ENCODE results near the gene PEX13. TPM values are rescaled to one million over a fixed set of nuclear protein-coding genes. Genes with fewer than 3 reads are reported as not detected.
"Not testable (repeated sequence)": the region's sequence is repeated elsewhere in the genome, so short reads cannot be mapped to it uniquely, and the experiment has no call there.

PEX13 gene
- total and polyA plus RNA-seq, 5 experiments from 2014 or later, result 7.6 to 27.4 (median 11.1) TPM

DNA sequence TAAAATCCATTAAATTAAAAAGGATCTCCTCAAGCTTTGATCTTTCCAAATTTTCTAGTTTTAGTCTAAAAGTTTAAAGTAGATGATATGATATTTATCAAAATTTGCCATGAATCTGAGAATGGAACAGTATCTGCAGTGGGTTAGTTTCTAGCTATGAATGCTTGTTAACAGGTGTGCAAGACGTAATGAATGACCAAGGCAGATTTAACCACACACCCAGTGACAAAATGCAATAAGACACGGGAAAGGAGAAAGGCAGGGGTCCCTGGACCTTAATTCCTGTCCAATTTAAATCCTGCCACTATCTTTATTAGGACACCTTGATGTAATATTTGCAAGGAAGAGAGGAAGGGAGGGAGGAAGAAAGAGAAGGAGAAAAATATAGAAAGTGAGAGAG, 30.5 kb upstream of the PEX13 start:
- H3K27ac Mint-ChIP-seq, result peak overlapping the region in 2 of 10 donors; percentile 24 to 61
- POLR2A ChIA-PET, result no interaction called here
- ATAC-seq (no peak), DNase-seq (no peak)
- H3K4me1 Mint-ChIP-seq, result peaks cover 0 to 21% (median 0%) of the 10 kb centered on the region in 4 donors
- H3K27me3 Mint-ChIP-seq, result no peaks in the 10 kb centered on the region
- H3K4me3 Mint-ChIP-seq, result no peak overlapping the region
- H3K36me3 Mint-ChIP-seq, result peaks cover 0 to 12% (median 9%) of the 10 kb centered on the region in 3 donors
- H3K9me3 Mint-ChIP-seq, result peaks cover 0 to 11% (median 4%) of the 10 kb centered on the region in 9 donors

DNA sequence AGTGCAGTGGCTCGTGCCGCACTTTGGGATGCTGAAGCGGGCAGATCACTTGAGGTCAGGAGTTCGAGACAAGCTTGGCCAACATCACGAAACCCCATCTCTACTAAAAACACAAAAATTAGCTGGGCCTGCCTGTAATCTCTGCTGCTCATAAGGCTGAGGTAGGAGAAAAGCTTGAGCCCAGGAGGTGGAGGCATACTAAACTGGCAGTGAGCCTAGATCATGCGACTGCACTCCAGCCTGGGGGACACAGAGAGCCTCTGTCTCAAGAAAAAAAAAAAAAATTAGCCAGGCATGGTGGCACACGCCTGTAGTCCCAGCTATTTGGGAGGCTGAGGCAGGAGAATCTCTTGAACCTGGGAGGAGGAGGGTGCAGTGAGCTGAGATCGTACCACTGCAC, 29.9 kb upstream of the PEX13 start:
- H3K4me3 Mint-ChIP-seq, H3K27me3 Mint-ChIP-seq, POLR2A ChIA-PET, DNase-seq, ATAC-seq: not testable (repeated sequence)
- peaks cover 0 to 12% (median 4%) of the 10 kb centered on the region in 9 donors for H3K9me3 Mint-ChIP-seq
- peak overlapping the region in 1 of 10 donors; percentile 24 for H3K27ac Mint-ChIP-seq
- H3K4me1 Mint-ChIP-seq, result peaks cover 0 to 25% (median 0%) of the 10 kb centered on the region in 4 donors
- H3K36me3 Mint-ChIP-seq, result peaks cover 0 to 14% (median 9%) of the 10 kb centered on the region in 3 donors

DNA sequence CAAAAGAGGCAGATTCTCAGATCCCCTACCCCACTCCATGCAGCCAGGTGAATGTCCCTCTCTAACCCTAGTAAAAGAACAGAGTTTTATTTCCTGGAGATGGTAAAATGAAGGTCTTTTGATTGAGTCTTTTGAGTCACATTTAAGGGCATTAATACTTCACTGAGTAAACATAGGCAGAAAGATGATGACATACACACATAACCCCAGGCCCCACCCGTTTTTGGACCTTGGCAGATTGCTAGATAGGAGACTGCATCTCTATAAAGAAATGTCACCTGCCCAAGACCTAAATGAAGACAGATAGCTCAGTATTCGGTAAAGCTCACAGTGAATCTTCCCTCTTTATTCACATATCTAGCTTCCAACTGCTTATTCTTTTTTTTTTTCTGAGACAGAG, 28.3 kb upstream of the PEX13 start:
- POLR2A ChIA-PET, result no interaction called here
- Mint-ChIP-seq H3K27ac (no peak overlapping the region), H3K9me3 (peaks cover 0 to 12% (median 4%) of the 10 kb centered on the region in 9 donors), H3K27me3 (no peaks in the 10 kb centered on the region), H3K36me3 (peaks cover 0 to 14% (median 9%) of the 10 kb centered on the region in 3 donors), H3K4me3 (no peak overlapping the region), H3K4me1 (peaks cover 0 to 39% (median 1%) of the 10 kb centered on the region in 4 donors)
- DNase-seq (no peak), ATAC-seq (no peak)

DNA sequence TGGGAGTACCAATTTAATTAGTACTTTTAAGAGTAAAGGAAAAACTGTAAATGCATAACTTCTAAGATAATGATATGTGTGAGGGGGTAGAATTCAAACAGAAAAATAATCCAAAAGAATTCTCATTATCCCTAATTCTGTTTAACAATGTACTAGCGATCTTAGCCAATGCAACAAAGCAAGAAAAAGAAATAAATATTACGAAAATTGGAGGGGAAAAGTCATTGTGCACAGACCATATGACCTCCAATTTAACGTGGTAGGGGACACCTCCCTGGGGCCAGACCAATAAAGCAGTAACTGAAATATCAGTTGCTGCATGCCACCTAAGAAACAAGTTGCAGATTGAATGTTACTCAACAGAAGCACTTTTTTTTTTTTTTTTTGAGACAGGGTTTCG, 25.9 kb upstream of the PEX13 start:
- POLR2A ChIA-PET, result no interaction called here
- H3K9me3 Mint-ChIP-seq, result peaks cover 0 to 12% (median 4%) of the 10 kb centered on the region in 9 donors
- DNase-seq (no peak), ATAC-seq (no peak)
- no peak overlapping the region for H3K4me3 Mint-ChIP-seq
- no peaks in the 10 kb centered on the region for H3K27me3 Mint-ChIP-seq
- peaks cover 0 to 45% (median 1%) of the 10 kb centered on the region in 4 donors for H3K4me1 Mint-ChIP-seq
- peaks cover 0 to 16% (median 11%) of the 10 kb centered on the region in 3 donors for H3K36me3 Mint-ChIP-seq
- peak overlapping the region in 1 of 10 donors; percentile 48 for H3K27ac Mint-ChIP-seq

DNA sequence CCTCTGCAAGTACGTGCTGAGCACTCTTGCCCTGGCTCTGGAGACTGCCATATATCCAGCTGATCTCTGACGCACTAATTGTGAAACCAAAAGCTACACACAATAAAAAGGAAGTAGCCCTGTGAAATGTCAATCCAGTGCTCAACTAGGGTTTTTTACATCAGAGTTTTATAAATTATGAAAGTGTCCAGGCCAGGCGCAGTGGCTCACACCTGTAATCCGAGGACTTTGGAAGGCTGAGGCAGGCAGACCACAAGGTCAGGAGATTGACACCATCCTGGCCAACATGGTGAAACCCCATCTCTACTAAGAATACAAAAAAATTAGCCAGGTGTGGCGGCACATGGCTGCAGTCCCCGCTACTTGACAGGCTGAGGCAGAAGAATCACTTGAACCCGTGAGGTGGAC, 24.5 kb upstream of the PEX13 start:
- H3K9me3 Mint-ChIP-seq, result peaks cover 0 to 12% (median 4%) of the 10 kb centered on the region in 9 donors
- peaks cover 0 to 9% (median 2%) of the 10 kb centered on the region in 3 donors for H3K36me3 Mint-ChIP-seq
- ATAC-seq (peak; percentile 53 to 69), DNase-seq (peak in 3 of 10 donors; percentile 15 to 25 (median 22))
- no peaks in the 10 kb centered on the region for H3K27me3 Mint-ChIP-seq
- peak overlapping the region in 5 of 10 donors; percentile 26 to 72 (median 61) for H3K4me3 Mint-ChIP-seq
- H3K4me1 Mint-ChIP-seq, result peaks cover 0 to 38% (median 1%) of the 10 kb centered on the region in 4 donors
- POLR2A ChIA-PET, result interaction anchor here (1.8 kb wide), 1 partner anchor 29 kb away, joined by 3 read pairs; no protein-coding TSS in a partner anchor
- H3K27ac Mint-ChIP-seq, result peak overlapping the region in 8 of 10 donors; percentile 54 to 91 (median 79)

GRCh38 chr2:60994131-60994530, 23.4 kb upstream of the PEX13 start:
- peak overlapping the region in 1 of 10 donors; percentile 19 for H3K4me3 Mint-ChIP-seq

GRCh38 chr2:60998628-60999545, 18.6 kb upstream of the PEX13 start:
- ATAC-seq, result peak; percentile 65 to 68
- Mint-ChIP-seq H3K4me1 (peaks cover 0 to 16% (median 0%) of the 10 kb centered on the region in 4 donors), H3K36me3 (peaks cover 0 to 2% (median 1%) of the 10 kb centered on the region in 3 donors), H3K27ac (no peak overlapping the region), H3K9me3 (no peaks in the 10 kb centered on the region), H3K4me3 (no peak overlapping the region), H3K27me3 (no peaks in the 10 kb centered on the region)
- DNase-seq, result peak in 3 of 10 donors; percentile 60 to 70 (median 61)
- POLR2A ChIA-PET, result interaction anchor here (0.7 to 1.0 kb wide), 2 partner anchors 193 to 194 kb away, joined by 3 to 4 read pairs; no protein-coding TSS in a partner anchor

More at GRCh38 chr2:60994131-60994530, 23.4 kb upstream of the PEX13 start:
- peaks cover 0 to 37% (median 1%) of the 10 kb centered on the region in 4 donors for H3K4me1 Mint-ChIP-seq
- H3K36me3 Mint-ChIP-seq, result peaks cover 0 to 9% (median 2%) of the 10 kb centered on the region in 3 donors
- DNase-seq (no peak), ATAC-seq (no peak)
- peak overlapping the region in 3 of 10 donors; percentile 11 to 48 (median 31) for H3K27ac Mint-ChIP-seq
- no peaks in the 10 kb centered on the region for H3K27me3 Mint-ChIP-seq
- H3K9me3 Mint-ChIP-seq, result peaks cover 0 to 12% (median 4%) of the 10 kb centered on the region in 9 donors
- POLR2A ChIA-PET, result no interaction called here

GRCh38 chr2:61005736-61006135, 11.8 kb upstream of the PEX13 start:
- ATAC-seq, result no peak
- no peak overlapping the region for H3K27ac Mint-ChIP-seq
- POLR2A ChIA-PET, result interaction anchor here (1.8 kb wide), 1 partner anchor 11 kb away, joined by 4 read pairs; the partner anchor contains the start of gene PEX13
- H3K9me3 Mint-ChIP-seq, result no peaks in the 10 kb centered on the region
- no peaks in the 10 kb centered on the region for H3K4me1 Mint-ChIP-seq
- H3K27me3 Mint-ChIP-seq, result no peaks in the 10 kb centered on the region
- no peak for DNase-seq
- no peak overlapping the region for H3K4me3 Mint-ChIP-seq
- H3K36me3 Mint-ChIP-seq, result peaks cover 0 to 9% (median 0%) of the 10 kb centered on the region in 3 donors

DNA sequence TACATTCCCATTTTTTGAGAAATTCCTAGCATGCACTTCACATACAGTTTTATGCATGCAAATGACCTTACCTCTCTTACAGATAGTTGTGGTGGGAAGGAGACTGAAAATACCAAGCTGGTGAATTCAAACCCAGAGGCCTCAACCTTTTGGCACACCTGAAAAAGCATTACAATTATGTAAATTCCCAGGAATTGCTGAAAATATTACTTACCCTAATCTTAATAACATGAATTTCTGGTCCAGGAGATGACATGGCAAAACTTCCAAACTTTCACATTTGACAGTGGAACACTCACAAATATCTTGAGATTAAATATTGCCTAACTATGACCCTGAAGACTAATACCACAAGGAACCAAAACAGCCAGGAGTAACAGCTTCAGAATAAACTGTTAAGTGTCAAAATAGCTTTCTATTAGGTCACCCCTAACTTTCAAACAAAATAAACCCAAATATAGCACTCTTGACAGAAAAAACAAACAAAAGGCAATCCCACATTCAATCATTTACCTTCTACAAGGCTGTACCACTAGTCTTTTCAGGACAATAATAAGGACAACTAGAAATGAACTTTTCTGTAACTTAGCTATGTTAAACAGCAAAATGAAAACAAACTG, 10.9 kb upstream of the PEX13 start:
- ATAC-seq (no peak), DNase-seq (no peak)
- POLR2A ChIA-PET, result interaction anchor here (0.6 to 1.8 kb wide), 2 partner anchors 10 to 882 kb away, joined by 4 to 7 read pairs; partner anchors contain the start of genes CCT4 and PEX13
- H3K9me3 Mint-ChIP-seq, result no peaks in the 10 kb centered on the region
- no peaks in the 10 kb centered on the region for H3K4me1 Mint-ChIP-seq
- no peak overlapping the region for H3K27ac Mint-ChIP-seq
- no peak overlapping the region for H3K4me3 Mint-ChIP-seq
- no peaks in the 10 kb centered on the region for H3K27me3 Mint-ChIP-seq
- H3K36me3 Mint-ChIP-seq, result peaks cover 0 to 9% (median 0%) of the 10 kb centered on the region in 3 donors

DNA sequence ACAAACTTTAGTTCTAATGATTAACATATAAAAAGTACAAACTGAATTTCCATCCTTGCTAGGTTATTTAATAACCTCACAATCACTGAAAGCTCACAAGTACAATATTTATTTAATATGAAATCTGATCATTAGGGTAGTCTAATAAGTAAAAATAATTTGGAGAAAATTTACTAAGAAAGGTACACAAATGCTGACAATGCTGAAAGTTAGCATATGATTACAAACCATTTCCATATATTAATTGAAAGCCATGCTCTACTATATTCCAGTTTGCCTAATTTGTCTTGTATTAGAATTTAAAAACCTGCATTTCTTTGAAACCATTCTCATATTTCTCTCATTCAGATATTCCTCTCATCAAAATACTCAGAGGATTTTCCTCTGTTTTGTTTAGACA, 8.2 kb upstream of the PEX13 start:
- no peak for DNase-seq
- POLR2A ChIA-PET, result no interaction called here
- Mint-ChIP-seq H3K9me3 (no peaks in the 10 kb centered on the region), H3K4me3 (no peak overlapping the region), H3K4me1 (peaks cover 0 to 2% (median 0%) of the 10 kb centered on the region in 4 donors), H3K36me3 (peaks cover 0 to 9% (median 0%) of the 10 kb centered on the region in 3 donors), H3K27ac (no peak overlapping the region), H3K27me3 (no peaks in the 10 kb centered on the region)
- no peak for ATAC-seq

GRCh38 chr2:61011678-61012077, 5.8 kb upstream of the PEX13 start:
- no peaks in the 10 kb centered on the region for H3K27me3 Mint-ChIP-seq

DNA sequence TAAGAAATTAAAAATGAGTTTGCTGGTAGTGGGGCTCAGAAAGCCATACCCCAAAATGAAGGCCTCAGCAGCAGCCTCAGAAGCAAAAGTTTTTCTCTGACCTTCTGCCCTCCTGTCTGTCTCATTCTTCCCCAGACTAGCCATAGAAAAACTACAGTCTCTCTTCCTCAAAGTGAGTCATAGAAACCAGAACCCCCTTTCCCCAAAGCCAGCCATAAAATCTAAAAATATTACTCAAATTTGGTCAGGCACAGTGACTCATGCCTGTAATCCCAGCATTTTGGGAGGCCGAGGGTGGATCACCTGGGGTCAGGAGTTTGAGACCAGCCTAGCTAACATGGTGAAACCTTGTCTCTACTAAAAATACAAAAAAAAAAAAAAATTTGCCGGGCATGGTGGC, 5.2 kb upstream of the PEX13 start:
- Mint-ChIP-seq H3K27ac (peak overlapping the region in 2 of 10 donors; percentile 11 to 85), H3K4me1 (peaks cover 3 to 24% (median 18%) of the 10 kb centered on the region in 4 donors)
- DNase-seq, H3K4me3 Mint-ChIP-seq, H3K27me3 Mint-ChIP-seq, ATAC-seq, H3K36me3 Mint-ChIP-seq, H3K9me3 Mint-ChIP-seq: not testable (repeated sequence)
- POLR2A ChIA-PET, result interaction anchor here (0.7 kb wide), 1 partner anchor 220 kb away, joined by 4 read pairs; no protein-coding TSS in a partner anchor

More at GRCh38 chr2:61011678-61012077, 5.8 kb upstream of the PEX13 start:
- POLR2A ChIA-PET, result no interaction called here
- Mint-ChIP-seq H3K4me1 (peaks cover 3 to 20% (median 15%) of the 10 kb centered on the region in 4 donors), H3K4me3 (no peak overlapping the region), H3K36me3 (peaks cover 0 to 3% (median 0%) of the 10 kb centered on the region in 3 donors), H3K27ac (no peak overlapping the region), H3K9me3 (no peaks in the 10 kb centered on the region)
- DNase-seq (no peak), ATAC-seq (no peak)

Measured in naive thymus-derived CD8-positive, alpha-beta T cell (primary cell).